ENCODE measurements around the gene TRIM47. TPM values are rescaled to one million over a fixed set of nuclear protein-coding genes. Genes with fewer than 3 reads are reported as not detected.

TRIM47 gene
- total RNA-seq, 1 experiment from 2014 or later: 6.9 TPM

DNA sequence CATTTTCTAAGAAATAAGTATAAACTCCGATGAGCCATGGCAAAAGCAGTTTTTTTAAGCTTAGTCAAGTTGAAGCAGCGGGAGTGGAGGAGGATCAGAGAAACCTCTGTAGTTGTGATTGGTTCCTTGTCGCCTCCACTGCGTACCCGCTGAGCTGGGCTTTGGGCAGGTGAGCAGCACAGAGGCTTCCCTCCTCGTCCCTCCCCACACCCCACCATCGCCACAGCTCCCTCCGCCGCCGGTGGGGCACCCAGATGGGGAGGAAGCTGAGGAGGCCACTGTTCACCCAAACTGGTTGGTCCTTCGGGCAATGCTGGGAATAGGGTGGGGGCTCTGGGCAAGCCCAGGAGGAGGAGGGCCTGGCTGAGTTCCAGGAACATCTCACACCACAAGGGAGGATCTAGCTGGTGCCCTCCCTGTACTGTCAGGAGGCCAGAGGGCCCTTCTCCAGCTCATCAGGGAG is 31.5 kb upstream of the TRIM47 start:
- H3K56ac ChIP-seq (ENCODE audit: insufficient read length, low read depth, low read length): no peak overlapping the region
- no peak overlapping the region for H2BK12ac ChIP-seq (ENCODE audit: insufficient read length, low read depth, low read length)
- no peak overlapping the region for H2AFZ ChIP-seq (ENCODE audit: low read length)
- no peaks in the 10 kb centered on the region for H4K20me1 ChIP-seq (ENCODE audit: control insufficient read depth, insufficient read depth, insufficient read length)
- no peak overlapping the region for H3K27ac ChIP-seq (ENCODE audit: insufficient read length, low read depth, low read length)
- H2BK15ac ChIP-seq (ENCODE audit: low read depth, low read length): no peak overlapping the region
- H3K4me2 ChIP-seq (ENCODE audit: insufficient read depth, insufficient read length, low read length): no peak overlapping the region
- H3T11ph ChIP-seq (ENCODE audit: low read length): no peak overlapping the region
- H3K4ac ChIP-seq (ENCODE audit: low read depth, low read length): no peak overlapping the region
- H3K79me1 ChIP-seq (ENCODE audit: insufficient read depth, low read depth, low read length, poor library complexity, severe bottlenecking): no peaks in the 10 kb centered on the region
- Mint-ChIP-seq H3K9me3 (no peaks in the 10 kb centered on the region), H3K27ac (peak overlapping the region in 2 of 3 experiments; percentile 82 to 92; a peak in 2 of 7 replicates), H3K36me3 (ENCODE audit: insufficient read depth in 1 of 3, low read depth in 3 of 3) (peaks cover 0 to 7% (median 2%) of the 10 kb centered on the region in 3 experiments; a peak in 4 of 7 replicates), H3K4me1 (peaks cover 5% of the 10 kb centered on the region in 2 experiments; a peak in 2 of 4 replicates), H3K4me3 (no peak overlapping the region), H3K27me3 (ENCODE audit: low read depth) (no peaks in the 10 kb centered on the region)
- TF ChIP-seq, protein P1, sequence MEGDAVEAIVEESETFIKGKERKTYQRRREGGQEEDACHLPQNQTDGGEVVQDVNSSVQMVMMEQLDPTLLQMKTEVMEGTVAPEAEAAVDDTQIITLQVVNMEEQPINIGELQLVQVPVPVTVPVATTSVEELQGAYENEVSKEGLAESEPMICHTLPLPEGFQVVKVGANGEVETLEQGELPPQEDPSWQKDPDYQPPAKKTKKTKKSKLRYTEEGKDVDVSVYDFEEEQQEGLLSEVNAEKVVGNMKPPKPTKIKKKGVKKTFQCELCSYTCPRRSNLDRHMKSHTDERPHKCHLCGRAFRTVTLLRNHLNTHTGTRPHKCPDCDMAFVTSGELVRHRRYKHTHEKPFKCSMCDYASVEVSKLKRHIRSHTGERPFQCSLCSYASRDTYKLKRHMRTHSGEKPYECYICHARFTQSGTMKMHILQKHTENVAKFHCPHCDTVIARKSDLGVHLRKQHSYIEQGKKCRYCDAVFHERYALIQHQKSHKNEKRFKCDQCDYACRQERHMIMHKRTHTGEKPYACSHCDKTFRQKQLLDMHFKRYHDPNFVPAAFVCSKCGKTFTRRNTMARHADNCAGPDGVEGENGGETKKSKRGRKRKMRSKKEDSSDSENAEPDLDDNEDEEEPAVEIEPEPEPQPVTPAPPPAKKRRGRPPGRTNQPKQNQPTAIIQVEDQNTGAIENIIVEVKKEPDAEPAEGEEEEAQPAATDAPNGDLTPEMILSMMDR (conservative IDR thresholded peaks at IDR 0.05): no peak
- no peak overlapping the region for H2BK120ac ChIP-seq (ENCODE audit: low read depth, low read length, poor library complexity, severe bottlenecking)
- no peaks in the 10 kb centered on the region for H3K27me3 ChIP-seq (ENCODE audit: insufficient read depth, low read length)
- H2AK5ac ChIP-seq (ENCODE audit: insufficient read length, low read length): no peak overlapping the region
- no peaks in the 10 kb centered on the region for H3K9me3 ChIP-seq (ENCODE audit: control insufficient read depth, low read depth, low read length)
- no peak overlapping the region for H4K5ac ChIP-seq (ENCODE audit: insufficient read length, low read depth, low read length)
- no peak overlapping the region for H4K8ac ChIP-seq (replicated peaks; ENCODE audit: insufficient read length, low read depth, low read length)
- H2BK20ac ChIP-seq (ENCODE audit: low read depth, low read length, poor library complexity, severe bottlenecking): no peak overlapping the region
- no peak overlapping the region for H2BK5ac ChIP-seq (ENCODE audit: insufficient read length, low read length)
- H4K91ac ChIP-seq (ENCODE audit: insufficient read length, low read depth, low read length): no peak overlapping the region
- DNase-seq: no peak
- peaks cover 3% of the 10 kb centered on the region for H3K23me2 ChIP-seq (ENCODE audit: insufficient read length, low read depth, low read length, poor library complexity, severe bottlenecking)
- H3K79me2 ChIP-seq (ENCODE audit: insufficient read depth, low read length): no peaks in the 10 kb centered on the region
- H3K18ac ChIP-seq (ENCODE audit: insufficient read length, low read depth, low read length): no peak overlapping the region
- no peak overlapping the region; the same call in 1 of the 2 replicates for H3K14ac ChIP-seq (ENCODE audit: insufficient read depth, low read length)
- H3K9ac ChIP-seq (ENCODE audit: extremely low read depth, insufficient read length, low read length): no peak overlapping the region
- H3K4me1 ChIP-seq (ENCODE audit: insufficient read depth, low read length): no peaks in the 10 kb centered on the region
- no peak overlapping the region for H3K23ac ChIP-seq (ENCODE audit: insufficient read length, low read depth, low read length)
- no CpG with 5 or more reads among the region's 11 CpGs for WGBS (ENCODE audit: extremely low coverage, insufficient read length, low lambda C conversion rate)

Measured in H9 (cell line).